K562 (cell line): ENCODE measurements around the gene MPC2. TPM values are rescaled to one million over a fixed set of nuclear protein-coding genes. Genes with fewer than 3 reads are reported as not detected.
A peak's percentile ranks its signal among the peaks of the same experiment; 100 is the strongest.

Experiments
- CBFA2T3 ChIP-seq: fragments of 450-650 bp; IDR thresholded peaks from 2 replicates; pipeline ENCODE4 v1.6.1; 2017
- CEBPB ChIP-seq: fragments of 450-650 bp; IDR thresholded peaks from 2 replicates; pipeline ENCODE4 v1.6.1; 2016; ENCODE audit warnings: missing genetic modification characterization, missing compliant biosample characterization
- CREM ChIP-seq: IDR thresholded peaks from 2 replicates; pipeline ENCODE4 v1.6.1; 2014; ENCODE audit warnings: antibody characterized with exemption, low read depth
- EP400 ChIP-seq: fragments of 450-650 bp; IDR thresholded peaks from 2 replicates; pipeline ENCODE4 v1.6.1; 2017; ENCODE audit warnings: antibody characterized with exemption, mild to moderate bottlenecking, moderate library complexity
- FOXA3 ChIP-seq, 2 experiments: fragments of 450-650 bp in 1 of 2; sonication (generic) in 1 of 2; formaldehyde crosslinking; IDR thresholded peaks in 1 of 2; conservative IDR thresholded peaks in 1 of 2; 2 replicates each; pipeline versions ENCODE4 v1.4.0 to v1.8.0; 2020 to 2022; ENCODE audit warnings: mild to moderate bottlenecking in 2 of 2, missing genetic modification reagents in 1 of 2
- GATAD2B ChIP-seq: fragments of 450-650 bp; IDR thresholded peaks from 2 replicates; pipeline ENCODE4 v1.6.1; 2017; ENCODE audit warnings: mild to moderate bottlenecking, borderline replicate concordance
- GTF2A2 ChIP-seq: IDR thresholded peaks from 2 replicates; pipeline ENCODE4 v1.6.1; 2016; ENCODE audit warnings: mild to moderate bottlenecking, missing genetic modification characterization, missing compliant biosample characterization
- HDAC3 ChIP-seq: fragments of 450-650 bp; IDR thresholded peaks from 2 replicates; pipeline ENCODE4 v1.6.1; 2018; ENCODE audit warnings: borderline replicate concordance, mild to moderate bottlenecking, moderate library complexity; ENCODE audit not compliant: partially characterized antibody
- HMBOX1 ChIP-seq: sonication (generic); IDR thresholded peaks from 2 replicates; pipeline ENCODE4 v1.6.1; 2016
- IRF9 ChIP-seq: fragments of 450-650 bp; IDR thresholded peaks from 2 replicates; pipeline ENCODE4 v1.6.1; 2016; ENCODE audit warnings: missing biosample characterization, missing genetic modification characterization
- KDM1A ChIP-seq, 2 experiments: fragments of 450-650 bp; IDR thresholded peaks; 2 replicates each; pipeline ENCODE4 v1.6.1; 2016; ENCODE audit warnings: mild to moderate bottlenecking in 2 of 2
- MTA1 ChIP-seq: fragments of 450-650 bp; IDR thresholded peaks from 2 replicates; pipeline ENCODE4 v1.6.1; 2017; ENCODE audit warnings: borderline replicate concordance
- NR2C1 ChIP-seq, 2 experiments: fragments of 450-650 bp; IDR thresholded peaks; 2 replicates each; pipeline ENCODE4 v1.6.1; 2017; ENCODE audit warnings: mild to moderate bottlenecking in 2 of 2, antibody characterized with exemption in 1 of 2, inconsistent platforms in 1 of 2, missing compliant biosample characterization in 1 of 2, missing genetic modification characterization in 1 of 2
- RFX1 ChIP-seq: fragments of 450-650 bp; IDR thresholded peaks from 2 replicates; pipeline ENCODE4 v1.6.1; 2016; ENCODE audit warnings: mild to moderate bottlenecking, moderate library complexity
- SOX6 ChIP-seq: fragments of 450-650 bp; IDR thresholded peaks from 2 replicates; pipeline ENCODE4 v1.6.1; 2014; ENCODE audit warnings: mild to moderate bottlenecking
- ZBTB2 ChIP-seq: fragments of 450-650 bp; IDR thresholded peaks from 2 replicates; pipeline ENCODE4 v1.6.1; 2016; ENCODE audit warnings: antibody characterized with exemption
- ZEB2 ChIP-seq: fragments of 450-650 bp; IDR thresholded peaks from 2 replicates; pipeline ENCODE4 v1.6.1; 2016
- ZNF197 ChIP-seq: fragments of 200-800 bp; sonication (Bioruptor generic); IDR thresholded peaks from 2 replicates; pipeline ENCODE4 v1.6.1; 2016; ENCODE audit warnings: low read depth, missing genetic modification characterization, missing compliant biosample characterization
- ZNF431 ChIP-seq: sonication (generic); formaldehyde crosslinking; IDR thresholded peaks from 2 replicates; pipeline ENCODE4 v1.8.0; 2022; ENCODE audit warnings: mild to moderate bottlenecking, missing genetic modification reagents
- ZNF639 ChIP-seq, 2 experiments: fragments of 200-800 bp in 1 of 2; sonication (Bioruptor generic) in 1 of 2; sonication (generic) in 1 of 2; formaldehyde crosslinking in 1 of 2; IDR thresholded peaks in 1 of 2; conservative IDR thresholded peaks in 1 of 2; 2 replicates each; pipeline versions ENCODE4 v1.5.0 to v1.6.1; 2016 to 2020; ENCODE audit warnings: missing compliant biosample characterization in 1 of 2, missing genetic modification characterization in 1 of 2, missing genetic modification reagents in 1 of 2
- ZNF76 ChIP-seq: fragments of 250-450 bp; sonication (Bioruptor Pico); IDR thresholded peaks from 2 replicates; pipeline ENCODE4 v1.4.0; 2020; ENCODE audit warnings: mild to moderate bottlenecking, moderate library complexity, borderline replicate concordance
- ZNF766 ChIP-seq: fragments of 200-800 bp; sonication (Bioruptor generic); conservative IDR thresholded peaks from 2 replicates; pipeline ENCODE4 v1.6.1; 2016; ENCODE audit warnings: missing genetic modification characterization, missing compliant biosample characterization
- polyA plus RNA-seq, 8 experiments: library from polyadenylated mRNA; depleted of rRNA in 4 of 8; stranded (reverse) in 5 of 8; unstranded in 3 of 8; fragments of >200 nt; fragmentation: Nextera tagmentation in 2 of 8; fragmentation: Illumina TruSeq in 1 of 8; extraction: Ambion mirVana in 2 of 8; extraction: Trizol in 1 of 8; gene quantifications; 2 replicates each; pipeline versions ENCODE4 v1.2.1 to v1.2.3, GENCODE V29; 2011 to 2014; ENCODE audit warnings: inconsistent platforms in 1 of 8, missing spikeins in 1 of 8
- total RNA-seq, 7 experiments: library from RNA; depleted of rRNA in 6 of 7; stranded (reverse); fragments of >200 nt in 6 of 7; fragmentation: Illumina TruSeq in 2 of 7; extraction: Trizol in 2 of 7; gene quantifications; 2 replicates each; pipeline versions ENCODE4 v1.2.1 to v1.2.3, GENCODE V29; 2011 to 2021; ENCODE audit warnings: low replicate concordance in 1 of 7

Gene MPC2
- total and polyA plus RNA-seq, 9 of the 15 experiments (the other 6 are each of a cell fraction or from before 2014, with no cell fraction given) = 70.7 to 179 (median 144) TPM

GRCh38 chr1:167869157-167870001 lies 67.5 kb downstream of the MPC2 start (continued):
- TF ChIP-seq ZNF639 (CRISPR knock-in tag; conservative IDR thresholded peaks at IDR 0.05 in 1 of 2, IDR thresholded peaks at IDR 0.05 in 1 of 2) (0 out of 4 replicates have a peak, but pooled peaks of 1 of the 2 experiments have one; percentile 43), HDAC3 (peak; percentile 55), IRF9 (peak; percentile 45), EP400 (peak; percentile 34; the same call in 1 of the 2 replicates), CREM (0 out of 2 replicates have a peak, but pooled peaks have one; percentile 39), FOXA3 (CRISPR knock-in tag; conservative IDR thresholded peaks at IDR 0.05 in 1 of 2, IDR thresholded peaks at IDR 0.05 in 1 of 2) (peak; percentile 20 to 44; a peak in 1 of 4 replicates), ZBTB2 (peak; percentile 88), MTA1 (peak; percentile 83; the same call in 1 of the 2 replicates), ZNF197 (CRISPR knock-in tag) (peak; percentile 78; the same call in 1 of the 2 replicates), CEBPB (tag) (peak; percentile 97), GATAD2B (0 out of 2 replicates have a peak, but pooled peaks have one; percentile 14), SOX6 (peak; percentile 94), ZNF431 (0 out of 2 replicates have a peak, but pooled peaks have one; percentile 19), ZEB2 (peak; percentile 81), NR2C1 (IDR thresholded peaks at IDR 0.05) (peak; percentile 92), NR2C1 (tag; IDR thresholded peaks at IDR 0.05) (peak; percentile 96), HMBOX1 (peak; percentile 89), ZNF76 (peak; percentile 33; the same call in 1 of the 2 replicates), CBFA2T3 (peak; percentile 81), KDM1A (IDR thresholded peaks at IDR 0.05) (peak; percentile 55 to 78; a peak in 3 of 4 replicates), RFX1 (peak; percentile 52), ZNF766 (CRISPR knock-in tag) (peak; percentile 78; the same call in 1 of the 2 replicates), GTF2A2 (tag) (0 out of 2 replicates have a peak, but pooled peaks have one; percentile 49)
